SK-N-SH treated with all-trans-retinoic acid at 6 μM for 48 hours (cell line): ENCODE results near the gene IFI6.

Experiments
- ATAC-seq: fragments of 200-7000 bp; cut with Tn5 transposase; 3 replicates; pipeline ENCODE4 v1.9.1; 2020; ENCODE audit warnings: mild to moderate bottlenecking, moderate library complexity
- ARNTL ChIP-seq: fragments of 450-650 bp; formaldehyde crosslinking; IDR thresholded peaks from 2 replicates; pipeline ENCODE4 v1.5.0; 2020; ENCODE audit warnings: low read depth, mild to moderate bottlenecking, moderate library complexity, borderline replicate concordance
- BACH2 ChIP-seq: fragments of 250-450 bp; sonication (Bioruptor Pico); IDR thresholded peaks from 2 replicates; pipeline ENCODE4 v1.9.0; 2021; ENCODE audit warnings: mild to moderate bottlenecking, borderline replicate concordance
- CREB5 ChIP-seq: fragments of 250-450 bp; sonication (Bioruptor Pico); IDR thresholded peaks from 2 replicates; pipeline ENCODE4 v1.5.1; 2020; ENCODE audit warnings: low read depth, mild to moderate bottlenecking, moderate library complexity
- CSDC2 ChIP-seq: fragments of 250-450 bp; sonication (Bioruptor Pico); IDR thresholded peaks from 2 replicates; pipeline ENCODE4 v1.5.0; 2020; ENCODE audit warnings: mild to moderate bottlenecking, moderate library complexity
- CSRNP3 ChIP-seq: fragments of 250-450 bp; sonication (Bioruptor Pico); IDR thresholded peaks from 2 replicates; pipeline ENCODE4 v1.5.1; 2021; ENCODE audit warnings: mild to moderate bottlenecking, moderate library complexity
- ESRRG ChIP-seq: fragments of 250-450 bp; sonication (Bioruptor Pico); IDR thresholded peaks from 2 replicates; pipeline ENCODE4 v1.6.1; 2021; ENCODE audit warnings: mild to moderate bottlenecking
- GLIS3 ChIP-seq: fragments of 250-450 bp; sonication (Bioruptor Pico); IDR thresholded peaks from 2 replicates; pipeline ENCODE4 v1.5.0; 2020; ENCODE audit warnings: mild to moderate bottlenecking, moderate library complexity
- ISL1 ChIP-seq: fragments of 250-450 bp; sonication (Bioruptor Pico); IDR thresholded peaks from 2 replicates; pipeline ENCODE4 v2.1.2; 2022; ENCODE audit warnings: mild to moderate bottlenecking, moderate library complexity
- OSR1 ChIP-seq: fragments of 250-450 bp; sonication (Bioruptor Pico); IDR thresholded peaks from 2 replicates; pipeline ENCODE4 v1.8.0; 2022; ENCODE audit warnings: moderate library complexity, mild to moderate bottlenecking, inconsistent platforms
- PATZ1 ChIP-seq: fragments of 250-450 bp; sonication (Bioruptor Pico); IDR thresholded peaks from 2 replicates; pipeline ENCODE4 v1.8.0; 2020; ENCODE audit warnings: mild to moderate bottlenecking, moderate library complexity, borderline replicate concordance
- PPARA ChIP-seq: fragments of 250-450 bp; sonication (Bioruptor Pico); IDR thresholded peaks from 2 replicates; pipeline ENCODE4 v1.5.0; 2020; ENCODE audit warnings: mild to moderate bottlenecking, borderline replicate concordance
- RARB ChIP-seq: fragments of 250-450 bp; sonication (Bioruptor Pico); IDR thresholded peaks from 2 replicates; pipeline ENCODE4 v1.8.0; 2021; ENCODE audit warnings: mild to moderate bottlenecking, moderate library complexity
- SNAI2 ChIP-seq: fragments of 250-450 bp; sonication (Bioruptor Pico); IDR thresholded peaks from 2 replicates; pipeline ENCODE4 v1.5.0; 2020; ENCODE audit warnings: mild to moderate bottlenecking, moderate library complexity
- TCF4 ChIP-seq: fragments of 250-450 bp; sonication (Bioruptor Pico); IDR thresholded peaks from 2 replicates; pipeline ENCODE4 v1.8.0; 2021; ENCODE audit warnings: mild to moderate bottlenecking, moderate library complexity, borderline replicate concordance
- TOX ChIP-seq: fragments of 250-450 bp; sonication (Bioruptor Pico); IDR thresholded peaks from 2 replicates; pipeline ENCODE4 v1.8.0; 2021; ENCODE audit warnings: mild to moderate bottlenecking, moderate library complexity, borderline replicate concordance
- TSHZ2 ChIP-seq: fragments of 250-450 bp; sonication (Bioruptor Pico); IDR thresholded peaks from 2 replicates; pipeline ENCODE4 v1.5.0; 2020; ENCODE audit warnings: mild to moderate bottlenecking, moderate library complexity
- ZC3H10 ChIP-seq: fragments of 250-450 bp; sonication (Bioruptor Pico); IDR thresholded peaks from 2 replicates; pipeline ENCODE4 v1.5.1; 2021; ENCODE audit warnings: mild to moderate bottlenecking, moderate library complexity
- ZFP3 ChIP-seq: fragments of 250-450 bp; sonication (Bioruptor Pico); IDR thresholded peaks from 2 replicates; pipeline ENCODE4 v1.5.0; 2020; ENCODE audit warnings: mild to moderate bottlenecking, moderate library complexity
- ZFP30 ChIP-seq: fragments of 450-650 bp; formaldehyde crosslinking; IDR thresholded peaks from 2 replicates; pipeline ENCODE4 v1.5.0; 2022; ENCODE audit warnings: mild to moderate bottlenecking, moderate library complexity
- ZNF70 ChIP-seq: fragments of 450-650 bp; formaldehyde crosslinking; IDR thresholded peaks from 2 replicates; pipeline ENCODE4 v1.5.0; 2020; ENCODE audit warnings: mild to moderate bottlenecking, moderate library complexity
- ZNF8 ChIP-seq: fragments of 450-650 bp; formaldehyde crosslinking; IDR thresholded peaks from 2 replicates; pipeline ENCODE4 v1.5.0; 2020; ENCODE audit warnings: mild to moderate bottlenecking, moderate library complexity

The IFI6 gene

GRCh38 chr1:27664291-27664690 lies 7.7 kb downstream of the IFI6 start:
- no peak for ATAC-seq
- no peak for TF ChIP-seq ZFP30 (CRISPR knock-in tag)
- no peak for TF ChIP-seq ZFP3 (CRISPR knock-in tag)
- no peak for TF ChIP-seq RARB (CRISPR knock-in tag)
- TF ChIP-seq CSDC2 (CRISPR knock-in tag), result no peak
- TF ChIP-seq CSRNP3, result no peak
- TF ChIP-seq ZC3H10 (CRISPR knock-in tag), result no peak
- no peak for TF ChIP-seq CREB5 (CRISPR knock-in tag)
- TF ChIP-seq ZNF70 (CRISPR knock-in tag), result no peak
- no peak for TF ChIP-seq OSR1 (CRISPR knock-in tag)
- TF ChIP-seq GLIS3, result no peak
- no peak for TF ChIP-seq ZNF8 (CRISPR knock-in tag)
- no peak for TF ChIP-seq PATZ1
- no peak for TF ChIP-seq TCF4
- no peak for TF ChIP-seq TSHZ2 (CRISPR knock-in tag)
- TF ChIP-seq BACH2 (CRISPR knock-in tag), result no peak
- no peak for TF ChIP-seq SNAI2 (CRISPR knock-in tag)
- TF ChIP-seq PPARA (CRISPR knock-in tag), result no peak
- no peak for TF ChIP-seq ESRRG (CRISPR knock-in tag)
- TF ChIP-seq TOX (CRISPR knock-in tag), result no peak
- no peak for TF ChIP-seq ARNTL (CRISPR knock-in tag)
- TF ChIP-seq, all 23 proteins: peak for 0

- peak; percentile 84 for ATAC-seq
- no peak for TF ChIP-seq SNAI2 (CRISPR knock-in tag)
- no peak for TF ChIP-seq ISL1 (CRISPR knock-in tag)
- no peak for TF ChIP-seq ZFP3 (CRISPR knock-in tag)
- TF ChIP-seq TSHZ2 (CRISPR knock-in tag), result no peak
- TF ChIP-seq ZC3H10 (CRISPR knock-in tag), result no peak
- no peak for TF ChIP-seq ZNF70 (CRISPR knock-in tag)
- no peak for TF ChIP-seq CSRNP3
- no peak for TF ChIP-seq ARNTL (CRISPR knock-in tag)
- TF ChIP-seq ZFP30 (CRISPR knock-in tag), result no peak
- no peak for TF ChIP-seq ESRRG (CRISPR knock-in tag)
- no peak for TF ChIP-seq BACH2 (CRISPR knock-in tag)
Measured at GRCh38 chr1:27662707-27663393, 9.1 kb downstream of the IFI6 start.
